ENCODE results near the gene ZFYVE9.

The ZFYVE9 gene

GRCh38 chr1:52264530-52265115 is 122.7 kb downstream of the ZFYVE9 start:
- Histone ChIP-seq H3K4me1 (ENCODE audit: control insufficient read depth, insufficient read depth, low read length) (no peaks in the 10 kb centered on the region), H3K27me3 (ENCODE audit: control insufficient read depth, insufficient read depth, low read length) (no peaks in the 10 kb centered on the region), H3K4me3 (ENCODE audit: low read length) (no peak overlapping the region), H3K4me2 (ENCODE audit: low read length) (no peak overlapping the region), H3K9ac (ENCODE audit: low read depth, low read length) (no peak overlapping the region), H3K9me3 (replicated peaks; ENCODE audit: low read length) (no peaks in the 10 kb centered on the region), H3K36me3 (ENCODE audit: insufficient read depth, low read length) (no peaks in the 10 kb centered on the region)

GRCh38 chr1:52266507-52266906 is 124.6 kb downstream of the ZFYVE9 start:
- H3K4me1 ChIP-seq (ENCODE audit: control insufficient read depth, insufficient read depth, low read length): no peaks in the 10 kb centered on the region
- no peak overlapping the region for H3K4me3 ChIP-seq (ENCODE audit: low read length)
- no peak overlapping the region for H3K9ac ChIP-seq (ENCODE audit: low read depth, low read length)
- H3K36me3 ChIP-seq (ENCODE audit: insufficient read depth, low read length): no peaks in the 10 kb centered on the region
- no peak overlapping the region for H3K4me2 ChIP-seq (ENCODE audit: low read length)
- no peaks in the 10 kb centered on the region for H3K27me3 ChIP-seq (ENCODE audit: control insufficient read depth, insufficient read depth, low read length)
- no peaks in the 10 kb centered on the region for H3K9me3 ChIP-seq (replicated peaks; ENCODE audit: low read length)

- Histone ChIP-seq H3K4me2 (ENCODE audit: low read length) (no peak overlapping the region), H3K9me3 (replicated peaks; ENCODE audit: low read length) (no peaks in the 10 kb centered on the region), H3K4me3 (ENCODE audit: low read length) (no peak overlapping the region), H3K27me3 (ENCODE audit: control insufficient read depth, insufficient read depth, low read length) (no peaks in the 10 kb centered on the region), H3K9ac (ENCODE audit: low read depth, low read length) (no peak overlapping the region), H3K36me3 (ENCODE audit: insufficient read depth, low read length) (no peaks in the 10 kb centered on the region), H3K4me1 (ENCODE audit: control insufficient read depth, insufficient read depth, low read length) (no peaks in the 10 kb centered on the region)
These were observed 126.5 kb downstream of the ZFYVE9 start for GRCh38 chr1:52268372-52268771.

- H3K9me3 ChIP-seq (replicated peaks; ENCODE audit: low read length): no peaks in the 10 kb centered on the region
- no peak overlapping the region for H3K4me2 ChIP-seq (ENCODE audit: low read length)
- H3K36me3 ChIP-seq (ENCODE audit: insufficient read depth, low read length): peaks cover 3% of the 10 kb centered on the region
- no peaks in the 10 kb centered on the region for H3K4me1 ChIP-seq (ENCODE audit: control insufficient read depth, insufficient read depth, low read length)
- no peak overlapping the region for H3K4me3 ChIP-seq (ENCODE audit: low read length)
- H3K9ac ChIP-seq (ENCODE audit: low read depth, low read length): no peak overlapping the region
- no peaks in the 10 kb centered on the region for H3K27me3 ChIP-seq (ENCODE audit: control insufficient read depth, insufficient read depth, low read length)
These were observed 139.6 kb downstream of the ZFYVE9 start for GRCh38 chr1:52281518-52281917.

- Histone ChIP-seq H3K36me3 (ENCODE audit: insufficient read depth, low read length) (no peaks in the 10 kb centered on the region), H3K27me3 (ENCODE audit: control insufficient read depth, insufficient read depth, low read length) (no peaks in the 10 kb centered on the region), H3K4me3 (ENCODE audit: low read length) (no peak overlapping the region), H3K9ac (ENCODE audit: low read depth, low read length) (no peak overlapping the region), H3K9me3 (replicated peaks; ENCODE audit: low read length) (no peaks in the 10 kb centered on the region), H3K4me1 (ENCODE audit: control insufficient read depth, insufficient read depth, low read length) (peaks cover 6% of the 10 kb centered on the region), H3K4me2 (ENCODE audit: low read length) (no peak overlapping the region)
These were observed 146.4 kb downstream of the ZFYVE9 start for GRCh38 chr1:52288286-52288685.

GRCh38 chr1:52294580-52294979 is 152.7 kb downstream of the ZFYVE9 start:
- Histone ChIP-seq H3K9ac (ENCODE audit: low read depth, low read length) (no peak overlapping the region), H3K9me3 (replicated peaks; ENCODE audit: low read length) (no peaks in the 10 kb centered on the region), H3K4me2 (ENCODE audit: low read length) (no peak overlapping the region), H3K4me3 (ENCODE audit: low read length) (no peak overlapping the region), H3K27me3 (ENCODE audit: control insufficient read depth, insufficient read depth, low read length) (no peaks in the 10 kb centered on the region), H3K4me1 (ENCODE audit: control insufficient read depth, insufficient read depth, low read length) (no peaks in the 10 kb centered on the region), H3K36me3 (ENCODE audit: insufficient read depth, low read length) (peaks cover 3% of the 10 kb centered on the region)

- Histone ChIP-seq H3K27me3 (ENCODE audit: control insufficient read depth, insufficient read depth, low read length) (no peaks in the 10 kb centered on the region), H3K4me3 (ENCODE audit: low read length) (no peak overlapping the region), H3K9ac (ENCODE audit: low read depth, low read length) (no peak overlapping the region), H3K4me2 (ENCODE audit: low read length) (no peak overlapping the region), H3K36me3 (ENCODE audit: insufficient read depth, low read length) (peaks cover 3% of the 10 kb centered on the region), H3K4me1 (ENCODE audit: control insufficient read depth, insufficient read depth, low read length) (no peaks in the 10 kb centered on the region), H3K9me3 (replicated peaks; ENCODE audit: low read length) (no peaks in the 10 kb centered on the region)
These were observed 154.5 kb downstream of the ZFYVE9 start for GRCh38 chr1:52296345-52296744.

GRCh38 chr1:52305417-52306226 is 163.7 kb downstream of the ZFYVE9 start:
- Histone ChIP-seq H3K9ac (ENCODE audit: low read depth, low read length) (no peak overlapping the region), H3K36me3 (ENCODE audit: insufficient read depth, low read length) (no peaks in the 10 kb centered on the region), H3K9me3 (replicated peaks; ENCODE audit: low read length) (no peaks in the 10 kb centered on the region), H3K4me3 (ENCODE audit: low read length) (no peak overlapping the region), H3K4me2 (ENCODE audit: low read length) (no peak overlapping the region), H3K27me3 (ENCODE audit: control insufficient read depth, insufficient read depth, low read length) (no peaks in the 10 kb centered on the region), H3K4me1 (ENCODE audit: control insufficient read depth, insufficient read depth, low read length) (no peaks in the 10 kb centered on the region)

GRCh38 chr1:52306227-52307006 is 164.5 kb downstream of the ZFYVE9 start:
- Histone ChIP-seq H3K9ac (ENCODE audit: low read depth, low read length) (no peak overlapping the region), H3K9me3 (replicated peaks; ENCODE audit: low read length) (no peaks in the 10 kb centered on the region), H3K4me1 (ENCODE audit: control insufficient read depth, insufficient read depth, low read length) (no peaks in the 10 kb centered on the region), H3K27me3 (ENCODE audit: control insufficient read depth, insufficient read depth, low read length) (no peaks in the 10 kb centered on the region), H3K4me3 (ENCODE audit: low read length) (no peak overlapping the region), H3K4me2 (ENCODE audit: low read length) (no peak overlapping the region), H3K36me3 (ENCODE audit: insufficient read depth, low read length) (no peaks in the 10 kb centered on the region)

GRCh38 chr1:52321061-52321460 is 179.2 kb downstream of the ZFYVE9 start:
- Histone ChIP-seq H3K9me3 (replicated peaks; ENCODE audit: low read length) (no peaks in the 10 kb centered on the region), H3K4me1 (ENCODE audit: control insufficient read depth, insufficient read depth, low read length) (no peaks in the 10 kb centered on the region), H3K27me3 (ENCODE audit: control insufficient read depth, insufficient read depth, low read length) (no peaks in the 10 kb centered on the region), H3K4me2 (ENCODE audit: low read length) (no peak overlapping the region), H3K36me3 (ENCODE audit: insufficient read depth, low read length) (no peaks in the 10 kb centered on the region), H3K9ac (ENCODE audit: low read depth, low read length) (no peak overlapping the region), H3K4me3 (ENCODE audit: low read length) (no peak overlapping the region)

GRCh38 chr1:52323731-52324130 is 181.8 kb downstream of the ZFYVE9 start:
- Histone ChIP-seq H3K9ac (ENCODE audit: low read depth, low read length) (no peak overlapping the region), H3K4me3 (ENCODE audit: low read length) (no peak overlapping the region), H3K9me3 (replicated peaks; ENCODE audit: low read length) (no peaks in the 10 kb centered on the region), H3K4me1 (ENCODE audit: control insufficient read depth, insufficient read depth, low read length) (no peaks in the 10 kb centered on the region), H3K36me3 (ENCODE audit: insufficient read depth, low read length) (no peaks in the 10 kb centered on the region), H3K4me2 (ENCODE audit: low read length) (no peak overlapping the region), H3K27me3 (ENCODE audit: control insufficient read depth, insufficient read depth, low read length) (no peaks in the 10 kb centered on the region)
